Erythroblast (primary cell): ENCODE results near the gene RGPD6.
"Not testable (repeated sequence)": the region's sequence is repeated elsewhere in the genome, so short reads cannot be mapped to it uniquely, and the experiment has no call there.

Experiments used
- GATA1 ChIP-seq: IDR thresholded peaks from 2 replicates; pipeline ENCODE4 v1.6.1; 2011; ENCODE audit warnings: low read depth, mild to moderate bottlenecking, control low read depth, low read length, moderate library complexity
- POLR2A ChIP-seq: IDR thresholded peaks from 2 replicates; pipeline ENCODE4 v1.6.1; 2011; ENCODE audit warnings: mild to moderate bottlenecking, low read length

DNA sequence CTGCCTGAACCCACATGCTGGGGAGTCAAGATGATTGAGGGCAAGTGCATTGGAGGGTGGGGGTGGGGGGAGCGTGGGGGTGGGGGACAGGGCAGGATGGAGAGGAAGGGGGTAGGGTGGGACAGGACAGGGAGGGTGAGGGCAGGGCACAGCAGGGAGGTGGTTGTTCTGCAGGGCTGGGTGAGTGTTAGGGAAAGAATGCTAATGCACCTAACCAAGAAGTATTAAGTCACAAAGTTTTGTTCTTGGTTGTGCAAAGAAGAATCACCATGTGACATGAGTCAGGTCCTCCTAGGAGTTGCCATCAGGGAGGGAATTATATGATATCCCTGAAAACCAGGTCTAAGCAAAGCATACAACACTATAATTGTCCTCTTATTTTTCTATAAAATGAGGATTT lies 36.9 kb upstream of the RGPD6 start:
- TF ChIP-seq POLR2A, GATA1: not testable (repeated sequence)
